Fibroblast of skin of left biceps (primary cell): ENCODE measurements around the gene STAMBP.
A peak's percentile ranks its signal among the peaks of the same experiment; 100 is the strongest.
"Not testable (repeated sequence)": the region's sequence is repeated elsewhere in the genome, so short reads cannot be mapped to it uniquely, and the experiment has no call there.

Source experiments
- DNase-seq, 2 experiments: peaks; one replicate each; pipeline ENCODE4 v3.0.0-alpha.2; 2013; ENCODE audit warnings: low read depth in 2 of 2

STAMBP gene

DNA sequence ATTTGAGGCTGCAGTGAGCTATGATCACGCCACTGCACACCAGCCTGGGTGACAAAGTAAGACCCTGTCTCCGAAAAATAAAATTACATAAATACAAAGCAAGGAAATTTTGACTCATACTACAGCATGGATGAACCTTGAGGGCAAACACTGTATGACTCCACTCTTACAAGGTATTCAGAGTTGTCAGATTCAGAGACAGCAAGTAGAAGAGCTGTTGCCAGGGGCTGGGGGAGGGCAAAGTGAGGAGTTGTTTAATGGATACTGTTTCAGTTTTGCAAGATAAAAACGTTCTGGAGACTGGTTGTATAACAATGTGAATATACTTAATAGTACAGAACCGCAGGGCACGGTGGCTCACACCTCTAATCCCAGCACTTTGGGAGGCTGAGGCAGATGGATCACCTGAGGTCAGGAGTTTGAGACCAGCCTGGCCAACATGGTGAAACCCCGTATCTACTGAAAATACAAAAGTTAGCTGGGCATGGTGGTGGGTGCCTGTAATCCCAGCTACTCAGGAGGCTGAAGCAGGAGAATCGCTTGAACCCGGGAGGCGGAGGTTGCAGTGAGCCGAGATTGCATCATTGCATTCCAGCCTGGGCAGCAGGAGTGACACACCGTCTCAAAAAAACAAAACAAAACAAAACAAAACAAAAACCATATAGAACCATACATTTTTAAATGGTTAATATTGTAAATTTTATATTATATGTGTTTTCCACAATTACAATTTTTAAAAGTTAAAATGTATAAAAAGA is 59.0 kb downstream of the STAMBP start:
- not testable (repeated sequence) for DNase-seq

GRCh38 chr2:73888388-73888787 is 59.6 kb downstream of the STAMBP start:
- DNase-seq = no peak

DNA sequence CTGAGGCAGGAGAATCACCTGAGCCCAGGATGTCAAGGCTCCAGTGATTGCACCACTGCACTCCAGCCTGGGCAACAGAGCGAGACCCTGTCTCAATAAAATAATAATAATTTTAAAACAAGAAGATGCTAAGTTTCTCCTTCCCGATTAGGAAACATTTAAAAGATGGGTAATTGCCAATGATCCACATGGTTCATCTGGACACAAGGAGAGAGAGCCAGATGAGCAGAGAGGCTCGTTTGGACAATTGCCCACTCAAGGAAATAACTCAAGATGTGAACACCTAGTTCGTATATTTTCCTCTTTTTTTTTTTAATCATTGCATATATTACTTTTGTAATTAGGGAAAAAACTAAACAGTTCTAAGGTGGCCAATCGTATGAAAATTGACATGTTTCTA is 60.4 kb downstream of the STAMBP start:
- no peak for DNase-seq

GRCh38 chr2:73890301-73891092 is 61.7 kb downstream of the STAMBP start:
- no peak for DNase-seq

- DNase-seq = no peak
Observed at GRCh38 chr2:73891276-73891901, 62.6 kb downstream of the STAMBP start.

DNA sequence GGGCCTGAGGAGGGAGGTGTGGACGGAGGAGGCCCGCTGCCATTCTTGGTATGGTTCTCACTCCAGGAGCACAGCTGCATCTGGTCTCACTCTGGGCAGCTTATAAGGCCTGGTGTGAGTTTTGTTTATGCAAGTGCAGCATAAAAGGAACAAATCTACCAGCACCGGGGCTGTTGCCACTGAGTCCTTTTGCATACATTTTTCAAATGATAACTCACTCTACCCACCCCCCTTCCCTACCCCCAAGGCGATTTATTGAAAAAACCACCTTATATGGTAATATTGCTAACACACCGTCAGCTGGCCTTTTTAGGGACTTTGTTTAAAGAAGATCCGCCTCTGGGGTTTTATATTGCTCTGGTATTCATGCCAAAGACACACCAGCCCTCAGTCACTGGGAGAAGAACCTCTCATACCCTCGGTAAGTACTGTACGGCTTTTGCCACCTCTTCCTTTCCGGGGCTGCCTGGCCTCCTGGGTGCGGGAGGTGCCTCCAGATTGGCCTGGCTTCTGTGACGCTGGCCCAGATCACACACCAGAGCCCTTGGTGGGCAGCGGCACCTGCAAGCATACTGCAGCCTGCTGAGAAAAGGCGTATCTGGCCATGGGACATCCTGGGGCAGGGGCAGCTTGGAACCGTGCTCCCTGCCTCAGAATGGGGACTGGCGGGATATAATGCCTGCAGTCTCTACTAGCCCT is 64.0 kb downstream of the STAMBP start, which contains the start of gene ACTG2:
TSS of gene ACTG2 (plus strand) at position 378 of the 699 bp plus-strand sequence. CDS start 8,304 bp downstream, outside the sequence.
- DNase-seq = no peak

- DNase-seq = no peak
Observed at GRCh38 chr2:73893764-73894474, 65.2 kb downstream of the STAMBP start.

GRCh38 chr2:73894475-73894850 is 65.7 kb downstream of the STAMBP start:
- DNase-seq = no peak

- no peak for DNase-seq
Observed at GRCh38 chr2:73894877-73895276, 66.1 kb downstream of the STAMBP start.

DNA sequence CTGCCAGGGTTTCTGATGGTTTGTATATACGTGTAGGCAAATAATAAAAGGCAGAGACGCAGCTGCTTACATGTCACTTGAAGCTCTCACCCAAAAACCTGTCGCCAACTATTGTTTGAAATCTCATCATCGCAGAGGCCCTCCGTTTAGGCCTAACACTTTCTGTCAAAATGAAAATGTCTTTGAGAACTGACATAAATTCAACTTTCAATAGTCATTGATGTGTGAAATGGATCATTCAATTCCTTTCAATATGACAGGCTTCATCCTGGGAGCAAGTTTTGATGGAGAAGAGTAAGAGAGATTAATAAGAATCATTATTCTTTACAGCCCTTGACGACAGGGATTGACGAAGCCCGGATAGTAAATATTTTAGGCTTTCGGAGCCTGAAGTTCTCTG is 66.7 kb downstream of the STAMBP start:
- no peak for DNase-seq

GRCh38 chr2:73896362-73897239 is 67.8 kb downstream of the STAMBP start:
- DNase-seq = peak; percentile 85 to 90

DNA sequence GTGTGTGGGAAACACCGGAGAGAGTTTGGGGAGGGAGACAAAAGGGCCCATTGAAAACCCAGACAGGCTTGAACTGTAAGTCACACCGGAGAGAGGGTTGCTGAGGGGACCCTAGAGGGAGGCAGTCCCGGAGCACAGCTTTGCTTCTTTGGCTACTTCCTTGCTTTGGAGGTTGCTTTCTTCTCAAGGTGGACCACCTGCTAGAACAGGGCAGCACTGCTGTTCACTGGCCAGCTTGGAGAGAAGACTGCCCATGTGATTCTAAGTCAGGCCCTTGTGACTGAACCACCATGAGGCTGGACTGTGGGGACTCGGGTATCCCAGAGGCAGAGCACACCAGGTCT is 68.5 kb downstream of the STAMBP start:
- DNase-seq = no peak

GRCh38 chr2:73897934-73898333 is 69.2 kb downstream of the STAMBP start:
- no peak for DNase-seq

GRCh38 chr2:73899801-73900336 is 71.1 kb downstream of the STAMBP start:
- DNase-seq = no peak

- no peak for DNase-seq
Observed at GRCh38 chr2:73901143-73901542, 72.4 kb downstream of the STAMBP start.

DNA sequence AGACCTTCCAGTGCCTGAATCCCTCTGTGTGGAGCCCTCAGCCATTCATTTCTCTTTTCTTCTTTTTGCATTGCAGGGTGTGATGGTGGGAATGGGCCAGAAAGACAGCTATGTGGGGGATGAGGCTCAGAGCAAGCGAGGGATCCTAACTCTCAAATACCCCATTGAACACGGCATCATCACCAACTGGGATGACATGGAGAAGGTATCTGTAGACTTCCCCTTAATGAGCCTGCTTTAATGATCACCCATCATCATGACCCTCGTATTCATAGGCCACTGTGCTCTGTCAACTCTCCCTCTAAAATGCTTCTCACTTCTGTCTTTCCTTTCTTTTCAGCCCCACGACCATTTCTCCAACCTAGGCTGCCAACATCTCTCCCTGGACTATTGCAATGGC is 73.5 kb downstream of the STAMBP start:
- DNase-seq = no peak

GRCh38 chr2:73903313-73903712 is 74.6 kb downstream of the STAMBP start:
- no peak for DNase-seq

DNA sequence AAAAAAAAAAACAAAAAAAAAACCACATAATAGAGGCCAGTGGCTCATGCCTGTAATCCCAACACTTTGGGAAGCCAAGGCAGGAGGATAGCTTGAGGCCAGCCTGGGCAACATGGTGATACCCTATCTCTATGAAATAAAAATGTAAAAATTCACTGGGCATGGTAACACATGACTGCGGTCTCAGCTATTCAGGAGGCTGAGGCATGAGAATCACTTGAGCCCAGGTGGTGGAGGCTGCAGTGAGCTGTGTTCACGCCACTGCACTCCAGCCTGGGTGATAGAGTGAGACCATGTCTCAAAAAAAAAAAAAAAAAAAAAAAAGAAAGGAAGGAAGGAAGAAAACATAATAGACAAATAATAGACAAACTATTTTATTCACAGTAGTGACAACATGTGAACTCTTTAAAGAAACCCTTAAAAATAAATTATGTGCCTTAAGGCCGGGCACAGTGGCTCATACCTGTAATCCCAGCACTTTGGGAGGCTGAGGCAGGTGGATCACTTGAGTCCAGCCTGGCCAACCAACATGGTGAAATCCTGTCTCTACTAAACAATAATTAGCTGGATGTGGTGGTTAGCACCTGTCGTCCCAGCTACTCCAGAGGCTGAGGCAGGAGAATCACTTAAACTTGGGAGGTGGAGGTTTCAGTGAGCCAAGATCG is 75.3 kb downstream of the STAMBP start:
- not testable (repeated sequence) for DNase-seq

- no peak for DNase-seq
Observed at GRCh38 chr2:73904952-73905351, 76.2 kb downstream of the STAMBP start.
